ENCODE results near the gene LRMDA.

DNA sequence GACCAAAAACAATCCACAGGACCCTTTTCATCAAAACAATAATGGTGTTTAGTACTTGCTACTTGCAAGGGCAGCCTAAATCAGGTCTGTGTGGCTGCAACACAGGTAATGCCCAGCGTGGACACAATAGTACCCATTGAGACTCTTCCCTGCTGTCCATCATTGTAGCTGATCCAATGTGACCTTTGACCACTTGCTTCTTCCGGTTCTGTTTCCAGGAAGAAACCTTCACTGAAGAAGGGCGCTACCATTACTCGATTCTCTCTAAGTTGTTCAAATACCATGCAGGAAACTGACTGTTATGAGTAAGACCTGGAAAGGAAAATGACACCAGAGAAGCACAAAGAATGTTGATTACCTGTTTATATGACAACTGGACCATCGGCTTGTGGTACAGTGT, 1128.9 kb downstream of the LRMDA start:
- TF ChIP-seq, protein P1, sequence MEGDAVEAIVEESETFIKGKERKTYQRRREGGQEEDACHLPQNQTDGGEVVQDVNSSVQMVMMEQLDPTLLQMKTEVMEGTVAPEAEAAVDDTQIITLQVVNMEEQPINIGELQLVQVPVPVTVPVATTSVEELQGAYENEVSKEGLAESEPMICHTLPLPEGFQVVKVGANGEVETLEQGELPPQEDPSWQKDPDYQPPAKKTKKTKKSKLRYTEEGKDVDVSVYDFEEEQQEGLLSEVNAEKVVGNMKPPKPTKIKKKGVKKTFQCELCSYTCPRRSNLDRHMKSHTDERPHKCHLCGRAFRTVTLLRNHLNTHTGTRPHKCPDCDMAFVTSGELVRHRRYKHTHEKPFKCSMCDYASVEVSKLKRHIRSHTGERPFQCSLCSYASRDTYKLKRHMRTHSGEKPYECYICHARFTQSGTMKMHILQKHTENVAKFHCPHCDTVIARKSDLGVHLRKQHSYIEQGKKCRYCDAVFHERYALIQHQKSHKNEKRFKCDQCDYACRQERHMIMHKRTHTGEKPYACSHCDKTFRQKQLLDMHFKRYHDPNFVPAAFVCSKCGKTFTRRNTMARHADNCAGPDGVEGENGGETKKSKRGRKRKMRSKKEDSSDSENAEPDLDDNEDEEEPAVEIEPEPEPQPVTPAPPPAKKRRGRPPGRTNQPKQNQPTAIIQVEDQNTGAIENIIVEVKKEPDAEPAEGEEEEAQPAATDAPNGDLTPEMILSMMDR (conservative IDR thresholded peaks at IDR 0.05; ENCODE audit: low read length), result no peak
- no peak for TF ChIP-seq EZH2phosphoT487 (IDR thresholded peaks at IDR 0.05; ENCODE audit: borderline replicate concordance)

Measured in Loucy (cell line).